ENCODE data around the gene TRAF4. TPM values are rescaled to one million over a fixed set of nuclear protein-coding genes. Genes with fewer than 3 reads are reported as not detected.

TRAF4 gene
- total RNA-seq, 1 experiment from 2014 or later: 268 TPM

GRCh38 chr17:28749516-28750177 is 5.8 kb downstream of the TRAF4 start:
- H3K27ac Mint-ChIP-seq: no peak overlapping the region; the same call in 1 of the 2 replicates
- ChIA-PET CTCF (interaction anchor here (0.6 to 13.9 kb wide), 32 partner anchors 7 to 341 kb away, joined by 3 to 541 read pairs (median 4); partner anchors contain the start of genes FAM222B, NEK8, PIGS and PROCA1), POLR2A (interaction anchor here (0.6 to 13.5 kb wide), 4 partner anchors 12 to 300 kb away, joined by 3 to 310 read pairs (median 4); partner anchors contain the start of genes BLTP2, NEK8 and TLCD1)
- peaks cover 47% of the 10 kb centered on the region for H3K4me1 Mint-ChIP-seq
- ATAC-seq: peak; percentile 0; the same call in 1 of the 2 replicates
- TF ChIP-seq RELA (CRISPR knock-in tag; IDR thresholded peaks at IDR 0.05; ENCODE audit: borderline replicate concordance): no peak
- 0 out of 2 replicates have a peak, but pooled peaks have one; percentile 47 for TF ChIP-seq ZNF671 (CRISPR knock-in tag; IDR thresholded peaks at IDR 0.05)
- H3K4me3 Mint-ChIP-seq: no peak overlapping the region
- DNase-seq (ENCODE audit: low spot score): no peak
- no peaks in the 10 kb centered on the region for H3K9me3 Mint-ChIP-seq
- H3K36me3 Mint-ChIP-seq: peaks cover 53% of the 10 kb centered on the region
- no peaks in the 10 kb centered on the region for H3K27me3 Mint-ChIP-seq (ENCODE audit: low read depth)

GRCh38 chr17:28750178-28751047 is 6.6 kb downstream of the TRAF4 start:
- Mint-ChIP-seq H3K9me3 (no peaks in the 10 kb centered on the region), H3K27me3 (ENCODE audit: low read depth) (no peaks in the 10 kb centered on the region), H3K4me3 (no peak overlapping the region), H3K4me1 (peaks cover 47% of the 10 kb centered on the region), H3K27ac (peak overlapping the region; percentile 54), H3K36me3 (peaks cover 53% of the 10 kb centered on the region)
- no peak for TF ChIP-seq TEAD4 (CRISPR knock-in tag; IDR thresholded peaks at IDR 0.05)
- no peak for TF ChIP-seq ZNF121 (CRISPR knock-in tag; IDR thresholded peaks at IDR 0.05)
- TF ChIP-seq CTCF (IDR thresholded peaks at IDR 0.05): peak; percentile 88
- DNase-seq (ENCODE audit: low spot score) (peak; percentile 96), ATAC-seq (peak; percentile 57)
- POLR2A ChIA-PET: interaction anchor here (0.6 to 13.5 kb wide), 3 partner anchors 11 to 105 kb away, joined by 3 to 310 read pairs (median 4); partner anchors contain the start of genes BLTP2, NEK8 and TLCD1
- CTCF ChIA-PET: interaction anchor here (0.5 to 13.9 kb wide), 42 partner anchors 8 to 1418 kb away, joined by 3 to 541 read pairs (median 4); partner anchors contain the start of genes DHRS13, FAM222B, NEK8 and PIGS

GRCh38 chr17:28751600-28752366 is 8.0 kb downstream of the TRAF4 start:
- no peaks in the 10 kb centered on the region for H3K9me3 Mint-ChIP-seq
- POLR2A ChIA-PET: interaction anchor here (0.6 to 13.5 kb wide), 5 partner anchors 9 to 76 kb away, joined by 3 to 310 read pairs (median 4); partner anchors contain the start of genes NEK8 and TLCD1
- DNase-seq (ENCODE audit: low spot score): no peak
- no peak overlapping the region for H3K4me3 Mint-ChIP-seq
- H3K4me1 Mint-ChIP-seq: peaks cover 50% of the 10 kb centered on the region
- H3K27me3 Mint-ChIP-seq (ENCODE audit: low read depth): no peaks in the 10 kb centered on the region
- no peak for TF ChIP-seq ZNF138 (CRISPR knock-in tag; conservative IDR thresholded peaks at IDR 0.05)
- TF ChIP-seq NFATC4 (CRISPR knock-in tag; IDR thresholded peaks at IDR 0.05): no peak
- TF ChIP-seq ZNF671 (CRISPR knock-in tag; IDR thresholded peaks at IDR 0.05): 0 out of 2 replicates have a peak, but pooled peaks have one; percentile 43
- no peak for ATAC-seq
- no peak overlapping the region for H3K27ac Mint-ChIP-seq
- peaks cover 51% of the 10 kb centered on the region for H3K36me3 Mint-ChIP-seq
- CTCF ChIA-PET: interaction anchor here (0.9 to 13.9 kb wide), 12 partner anchors 9 to 372 kb away, joined by 3 to 541 read pairs (median 4); partner anchors contain the start of genes NEK8, PHF12, TLCD1 and TRAF4

GRCh38 chr17:28755486-28755885 is 11.7 kb downstream of the TRAF4 start:
- Mint-ChIP-seq H3K4me1 (peaks cover 51% of the 10 kb centered on the region), H3K36me3 (peaks cover 50% of the 10 kb centered on the region), H3K27ac (no peak overlapping the region), H3K27me3 (ENCODE audit: low read depth) (no peaks in the 10 kb centered on the region), H3K4me3 (no peak overlapping the region), H3K9me3 (no peaks in the 10 kb centered on the region)
- POLR2A ChIA-PET: no interaction called here
- no peak for DNase-seq (ENCODE audit: low spot score)
- CTCF ChIA-PET: interaction anchor here (1.3 to 2.5 kb wide), 3 partner anchors 28 to 123 kb away, joined by 8 to 10 read pairs (median 9); partner anchors contain the start of gene TLCD1
- ATAC-seq: no peak
- no peak for TF ChIP-seq STAT6 (CRISPR knock-in tag; conservative IDR thresholded peaks at IDR 0.05; ENCODE audit: low read depth)
- TF ChIP-seq ZNF263 (CRISPR knock-in tag; IDR thresholded peaks at IDR 0.05; ENCODE audit: low read depth): no peak
- TF ChIP-seq FOXJ3 (CRISPR knock-in tag; IDR thresholded peaks at IDR 0.05; ENCODE audit: borderline replicate concordance): no peak
- no peak for TF ChIP-seq MYBL2 (CRISPR knock-in tag; IDR thresholded peaks at IDR 0.05)
- TF ChIP-seq USF2 (CRISPR knock-in tag; IDR thresholded peaks at IDR 0.05): no peak
- no peak for TF ChIP-seq PREB (CRISPR knock-in tag; IDR thresholded peaks at IDR 0.05; ENCODE audit: borderline replicate concordance)
- no peak for TF ChIP-seq ESRRA (CRISPR knock-in tag; IDR thresholded peaks at IDR 0.05; ENCODE audit: borderline replicate concordance)

All from WTC11 (cell line).